HG02759 (cell line): ENCODE results near the gene ISLR2.
"Not testable (repeated sequence)": the region's sequence is repeated elsewhere in the genome, so short reads cannot be mapped to it uniquely, and the experiment has no call there.

ENCODE experiments used
- ATAC-seq: cut with Tn5 transposase; IDR thresholded peaks from one replicate; pipeline ENCODE4 v1.9.1; 2021; ENCODE audit warnings: mild to moderate bottlenecking, moderate library complexity; ENCODE audit not compliant: unreplicated experiment

ISLR2 gene

DNA sequence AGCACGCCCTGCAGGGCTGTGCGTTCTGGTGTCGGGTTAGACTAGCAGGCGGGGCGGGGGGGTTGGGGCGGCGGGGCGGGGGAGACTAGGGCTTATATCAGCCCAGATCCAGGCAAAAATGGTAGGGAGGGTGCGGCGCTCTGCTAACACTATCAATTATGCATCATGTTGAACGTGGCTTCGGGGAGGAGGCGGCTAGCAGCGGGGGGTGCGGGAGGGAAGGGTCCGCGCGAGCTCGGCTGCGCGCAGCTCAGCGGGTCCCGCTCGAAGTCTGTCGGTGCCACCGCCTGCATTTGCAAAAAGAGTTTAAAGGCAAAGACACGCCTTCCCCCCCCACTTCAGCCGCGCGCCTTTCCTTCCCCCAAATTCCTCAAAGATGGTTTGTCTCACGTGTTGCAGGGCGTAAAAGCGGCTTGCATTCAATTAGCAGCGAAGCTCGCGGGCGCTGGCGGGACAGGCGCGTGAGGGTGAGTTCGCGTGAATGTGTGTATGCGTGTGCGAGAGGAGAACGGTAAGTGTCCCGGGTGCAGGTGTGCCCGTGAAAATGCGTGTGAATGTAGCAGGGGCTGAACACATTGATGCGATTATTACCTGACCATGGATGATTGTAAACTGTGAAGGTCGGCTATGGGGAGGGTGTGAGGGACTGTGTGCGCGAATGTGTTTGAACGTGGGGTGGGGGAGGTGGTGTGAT, at the start of gene ISLR2:
TSS of gene ISLR2 (plus strand) at position 432 of the 694 bp plus-strand sequence. CDS start 2,169 bp downstream, outside the sequence.
- ATAC-seq: no peak

- not testable (repeated sequence) for ATAC-seq
Observed at GRCh38 chr15:74082450-74082849, 47.9 kb upstream of the ISLR2 start, which contains the start of gene GOLGA6A. Gene GOLGA6A, minus strand, starts transcription at chr15:74082550. Its CDS starts 41 bp downstream, at chr15:74082509.

DNA sequence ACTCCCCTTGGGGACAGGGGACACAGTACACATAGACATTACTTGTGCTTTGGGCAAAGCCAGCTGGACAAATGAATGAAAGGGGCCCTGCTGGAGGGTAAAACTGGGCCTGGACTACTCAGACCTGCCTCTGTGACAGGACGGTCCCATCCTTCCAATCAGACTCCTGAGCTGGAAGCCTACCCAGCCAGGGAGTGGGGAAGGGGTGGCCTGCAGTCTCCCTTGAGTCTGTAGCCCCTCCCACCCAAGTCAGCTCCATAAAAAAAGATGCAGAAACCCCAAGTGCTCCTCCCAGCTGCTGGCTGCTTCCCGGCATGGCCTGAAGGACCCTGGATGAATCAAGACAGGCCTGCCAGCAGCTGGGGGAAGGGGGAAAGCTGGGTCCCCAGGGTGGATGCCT, 35.8 kb upstream of the ISLR2 start:
- ATAC-seq: not testable (repeated sequence)

- not testable (repeated sequence) for ATAC-seq
Observed at GRCh38 chr15:74095610-74096009, 34.8 kb upstream of the ISLR2 start.

DNA sequence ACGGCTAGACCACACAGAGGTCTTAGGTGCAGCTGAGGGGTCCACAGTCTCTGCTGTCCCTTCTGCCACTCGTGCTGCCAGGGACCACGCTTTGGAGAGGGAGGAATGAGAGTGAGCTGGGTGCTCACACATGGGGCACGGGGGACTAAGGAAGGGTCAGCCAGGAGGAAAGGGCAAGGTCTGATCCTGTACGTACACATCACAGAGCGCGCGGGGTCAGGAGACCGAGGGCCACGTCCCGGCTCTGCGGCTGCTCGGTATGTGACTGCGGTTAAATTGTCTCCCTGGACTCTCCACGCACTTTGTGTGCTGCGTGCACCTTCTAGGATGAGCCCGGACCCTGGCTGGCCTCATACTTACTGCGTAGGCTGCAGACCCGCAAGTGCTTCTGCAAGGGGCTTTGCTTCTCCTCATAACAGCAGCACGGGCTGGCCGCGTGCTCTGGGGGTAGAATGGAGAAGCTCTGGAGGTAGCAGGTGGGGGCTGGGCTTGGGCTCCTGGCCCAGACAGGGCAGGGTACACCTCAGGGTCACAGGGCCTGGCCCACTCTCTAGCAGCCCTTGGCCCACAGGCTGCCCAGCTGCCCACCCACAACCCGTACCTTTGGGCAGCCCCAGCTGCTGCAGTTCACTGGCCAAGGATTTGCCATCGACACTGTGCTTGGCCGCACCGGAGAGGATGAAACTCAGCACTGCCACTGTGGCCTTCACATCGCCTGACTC, 33.5 kb upstream of the ISLR2 start:
- ATAC-seq: not testable (repeated sequence)

GRCh38 chr15:74099963-74100733, 30.2 kb upstream of the ISLR2 start:
- peak; percentile 82 for ATAC-seq

GRCh38 chr15:74108111-74108510, 22.3 kb upstream of the ISLR2 start:
- no peak for ATAC-seq

DNA sequence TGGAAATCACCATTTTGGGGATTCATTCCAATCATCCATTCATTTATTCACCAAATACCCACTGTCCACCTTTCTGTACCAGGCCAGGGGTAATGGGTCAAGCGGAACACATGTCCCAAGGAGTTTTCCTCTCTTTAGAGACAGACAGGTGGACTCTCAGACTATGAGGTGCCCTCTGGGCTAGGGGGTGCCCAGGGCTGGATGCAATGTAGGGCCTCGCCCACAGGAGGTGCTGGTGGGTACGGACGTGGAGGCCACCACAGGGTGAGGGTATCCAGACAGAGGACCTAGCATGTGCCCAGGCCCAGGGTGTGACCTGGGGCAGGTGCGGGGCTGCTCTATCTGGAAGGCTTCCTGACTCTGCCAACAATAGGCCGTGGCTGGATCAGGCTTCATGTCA, 21.8 kb upstream of the ISLR2 start:
- not testable (repeated sequence) for ATAC-seq

- ATAC-seq: no peak
Observed at GRCh38 chr15:74109713-74110112, 20.7 kb upstream of the ISLR2 start.

DNA sequence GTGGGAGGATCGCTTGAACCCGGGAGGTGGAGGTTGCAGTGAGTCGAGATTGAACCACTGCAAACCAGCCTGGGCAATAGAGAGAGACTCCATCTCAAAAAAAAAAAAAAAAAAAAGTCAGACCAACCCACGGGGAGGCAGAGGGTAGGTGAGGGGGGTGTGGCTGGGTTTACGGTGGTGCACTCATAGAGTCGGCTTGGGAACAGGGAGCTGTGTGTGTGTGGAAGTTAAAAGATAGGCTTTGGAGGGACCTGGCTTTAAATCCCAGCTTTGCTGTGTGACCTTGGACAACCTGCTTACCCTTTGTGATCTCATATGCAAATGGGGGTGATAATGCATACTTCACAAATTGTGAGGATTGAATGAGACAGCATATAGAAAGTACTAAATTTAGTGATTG, 10.0 kb upstream of the ISLR2 start:
- no peak for ATAC-seq

DNA sequence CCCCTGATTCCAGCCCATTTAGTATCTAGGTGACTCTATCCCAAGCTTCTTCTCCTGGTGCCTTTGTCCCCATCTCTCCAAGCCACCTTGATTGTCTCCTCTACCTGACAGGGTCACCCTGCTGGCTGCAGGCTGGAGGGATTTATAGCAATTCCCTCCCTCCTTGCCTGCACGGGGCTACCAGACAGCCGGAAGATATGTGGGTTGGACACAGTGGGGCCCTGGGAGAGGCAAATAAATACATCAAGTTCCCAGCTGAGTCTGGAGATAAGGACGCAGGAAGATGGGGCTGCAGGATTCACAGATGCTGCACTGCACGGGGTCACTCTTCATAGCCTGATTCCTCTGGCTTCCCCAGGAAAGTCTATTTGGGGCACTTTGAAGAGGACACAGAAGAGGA, 9.3 kb upstream of the ISLR2 start:
- ATAC-seq: no peak

GRCh38 chr15:74121858-74122257, 8.5 kb upstream of the ISLR2 start:
- ATAC-seq: no peak

GRCh38 chr15:74122403-74123130, 7.8 kb upstream of the ISLR2 start:
- no peak for ATAC-seq

GRCh38 chr15:74123131-74123429, 7.3 kb upstream of the ISLR2 start:
- ATAC-seq: no peak

- ATAC-seq: no peak
Observed at GRCh38 chr15:74123658-74124057, 6.7 kb upstream of the ISLR2 start.

GRCh38 chr15:74124196-74124595, 6.2 kb upstream of the ISLR2 start:
- no peak for ATAC-seq

- no peak for ATAC-seq
Observed at GRCh38 chr15:74124759-74125158, 5.6 kb upstream of the ISLR2 start.

- no peak for ATAC-seq
Observed at GRCh38 chr15:74127255-74127953, 3.0 kb upstream of the ISLR2 start.

DNA sequence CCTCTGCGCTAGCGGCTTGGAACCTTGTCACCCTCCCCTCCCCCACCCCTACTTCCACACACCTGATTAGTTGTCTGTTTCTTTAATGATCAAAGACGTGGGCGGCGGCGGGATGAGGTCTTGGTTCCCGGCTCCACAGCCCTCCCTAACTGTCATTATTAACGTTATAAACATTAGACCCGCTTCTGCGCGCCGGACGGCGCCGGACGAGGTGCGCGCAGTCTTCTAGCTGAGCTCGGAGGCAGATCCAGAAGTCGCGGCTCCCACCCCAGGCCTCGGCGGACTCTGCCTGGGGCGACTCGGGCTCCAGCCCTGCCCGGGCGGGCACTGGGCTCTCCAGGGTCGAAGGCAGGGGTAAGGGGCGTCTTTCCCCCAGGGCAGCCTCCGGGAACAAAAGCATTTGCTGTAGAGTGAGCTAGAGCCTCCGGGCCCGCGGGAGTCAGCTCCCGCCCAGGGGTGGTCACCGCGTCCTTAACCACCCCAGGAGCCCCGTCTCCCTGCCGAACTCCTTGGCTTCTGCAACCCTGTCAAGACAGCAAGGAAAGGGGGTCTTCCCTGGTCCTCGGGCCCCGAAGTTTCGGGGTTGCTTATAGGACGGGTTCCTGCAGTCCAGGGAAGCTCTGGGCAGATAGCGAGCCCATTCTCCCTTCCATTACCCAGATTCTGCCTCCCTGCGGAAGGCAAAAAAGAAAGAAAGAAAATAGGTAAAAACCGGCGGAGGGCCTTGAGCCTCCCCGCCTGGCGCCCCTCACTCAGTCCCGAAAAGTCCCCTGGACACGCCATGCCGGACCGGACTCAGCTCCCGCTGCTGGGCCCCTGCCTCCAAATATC, 2.2 kb upstream of the ISLR2 start:
- no peak for ATAC-seq
